Testis (tissue), 3 donors: ENCODE results near the gene CPLX3. TPM values are rescaled to one million over a fixed set of nuclear protein-coding genes. Genes with fewer than 3 reads are reported as not detected.

Source experiments
- DNase-seq: peaks from one replicate; pipeline ENCODE4 v3.0.0-alpha.2; 2019
- H3K27ac ChIP-seq, 2 donors: fragments of 200-600 bp; sonication (generic); one replicate each; pipeline ENCODE4 v1.5.1; 2019
- H3K27me3 ChIP-seq: fragments of 200-600 bp; sonication (generic); one replicate; pipeline ENCODE4 v1.5.1; 2019
- H3K36me3 ChIP-seq: fragments of 200-600 bp; sonication (generic); one replicate; pipeline ENCODE4 v1.5.1; 2017; ENCODE audit warnings: low read depth; ENCODE audit errors: missing control alignments
- H3K4me1 ChIP-seq: fragments of 200-600 bp; sonication (generic); one replicate; pipeline ENCODE4 v1.5.1; 2019
- H3K4me3 ChIP-seq, 2 donors: fragments of 200-600 bp; sonication (generic); one replicate each; pipeline ENCODE4 v1.5.1; 2017 to 2019
- H3K9me3 ChIP-seq: fragments of 200-600 bp; sonication (generic); one replicate; pipeline ENCODE4 v1.5.1; 2017
- POLR2A ChIP-seq: fragments of 450-650 bp; IDR thresholded peaks from one replicate; pipeline ENCODE4 v1.6.1; 2017; ENCODE audit warnings: antibody characterized with exemption, mild to moderate bottlenecking, moderate library complexity
- WGBS, 2 donors: methylation state at CpG; one replicate each; pipeline ENCODE4 v1.1.5; 2018; 5-methylcytosine and 5-hydroxymethylcytosine counted together
- intact Hi-C: fragments of 100-400 bp; cut with DNase I; formaldehyde crosslinking; loops from one replicate; pipeline ENCODE4 v1.15.1; 2023; ENCODE audit warnings: low total_unique reads
- polyA plus RNA-seq: library from polyadenylated mRNA; stranded (reverse); fragments of 350-450 nt; fragmentation: Illumina TruSeq; extraction: RNeasy Lipid Tissue Mini Kit (QIAGEN cat#74804); gene quantifications from one replicate; pipeline ENCODE4 v1.2.3, GENCODE V29; 2014; ENCODE audit warnings: low read depth, low replicate concordance; ENCODE audit not compliant: insufficient read depth
- total RNA-seq, 2 donors: library from RNA; depleted of rRNA; stranded (reverse); fragments of >200 nt; gene quantifications; one replicate each; pipeline ENCODE4 v1.2.3, GENCODE V29; 2016
- TF ChIP-seq, protein P1 (sequence below), 3 experiments: fragments of 450-650 bp in 2 of 3; fragments of 200-600 bp in 1 of 3; sonication (generic) in 1 of 3; IDR thresholded peaks; one replicate each; pipeline ENCODE4 v1.5.1; 2016 to 2019; ENCODE audit warnings: antibody characterized with exemption in 3 of 3, mild to moderate bottlenecking in 2 of 3, moderate library complexity in 1 of 3

CPLX3 gene
- total and polyA plus RNA-seq, 3 donors from 2014 or later, result 3.6 to 5.7 (median 3.7) TPM

DNA sequence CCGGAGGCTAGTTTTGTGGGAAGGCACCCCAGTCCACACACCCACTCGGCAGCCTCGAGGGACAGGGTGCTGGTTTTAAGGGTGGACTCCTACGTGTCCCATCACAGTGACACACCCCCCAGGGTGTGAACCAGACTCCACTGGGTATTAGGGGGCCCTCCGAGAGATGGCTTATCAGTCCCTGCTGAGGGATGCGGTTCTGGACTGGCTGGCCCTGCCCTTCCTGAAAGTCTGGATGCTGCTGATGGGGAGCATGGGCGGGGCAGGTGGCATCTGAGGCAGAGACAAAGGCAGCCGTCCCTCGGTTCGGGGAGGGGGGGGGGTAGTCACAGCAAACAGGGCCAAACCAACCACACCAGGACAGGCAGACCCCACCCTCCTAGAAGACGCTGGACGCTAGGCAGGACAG lies 17.5 kb downstream of the CPLX3 start:
- Histone ChIP-seq H3K27me3 (no peaks in the 10 kb centered on the region), H3K27ac (peak overlapping the region; percentile 89), H3K9me3 (no peaks in the 10 kb centered on the region), H3K4me1 (peaks cover 30% of the 10 kb centered on the region), H3K36me3 (no peaks in the 10 kb centered on the region), H3K4me3 (peak overlapping the region; percentile 75 to 84)
- no peak for TF ChIP-seq POLR2A
- TF ChIP-seq, protein P1, sequence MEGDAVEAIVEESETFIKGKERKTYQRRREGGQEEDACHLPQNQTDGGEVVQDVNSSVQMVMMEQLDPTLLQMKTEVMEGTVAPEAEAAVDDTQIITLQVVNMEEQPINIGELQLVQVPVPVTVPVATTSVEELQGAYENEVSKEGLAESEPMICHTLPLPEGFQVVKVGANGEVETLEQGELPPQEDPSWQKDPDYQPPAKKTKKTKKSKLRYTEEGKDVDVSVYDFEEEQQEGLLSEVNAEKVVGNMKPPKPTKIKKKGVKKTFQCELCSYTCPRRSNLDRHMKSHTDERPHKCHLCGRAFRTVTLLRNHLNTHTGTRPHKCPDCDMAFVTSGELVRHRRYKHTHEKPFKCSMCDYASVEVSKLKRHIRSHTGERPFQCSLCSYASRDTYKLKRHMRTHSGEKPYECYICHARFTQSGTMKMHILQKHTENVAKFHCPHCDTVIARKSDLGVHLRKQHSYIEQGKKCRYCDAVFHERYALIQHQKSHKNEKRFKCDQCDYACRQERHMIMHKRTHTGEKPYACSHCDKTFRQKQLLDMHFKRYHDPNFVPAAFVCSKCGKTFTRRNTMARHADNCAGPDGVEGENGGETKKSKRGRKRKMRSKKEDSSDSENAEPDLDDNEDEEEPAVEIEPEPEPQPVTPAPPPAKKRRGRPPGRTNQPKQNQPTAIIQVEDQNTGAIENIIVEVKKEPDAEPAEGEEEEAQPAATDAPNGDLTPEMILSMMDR (IDR thresholded peaks at IDR 0.05), result no peak
- DNase-seq, result no peak
- WGBS, 2 donors, result 19 to 22% methylated on average over 7 to 8 of the region's 12 CpGs
- intact Hi-C loops, result loop anchor here (5.0 kb wide), 1 partner anchor 62 kb away; the partner anchor contains the start of gene CSK

DNA sequence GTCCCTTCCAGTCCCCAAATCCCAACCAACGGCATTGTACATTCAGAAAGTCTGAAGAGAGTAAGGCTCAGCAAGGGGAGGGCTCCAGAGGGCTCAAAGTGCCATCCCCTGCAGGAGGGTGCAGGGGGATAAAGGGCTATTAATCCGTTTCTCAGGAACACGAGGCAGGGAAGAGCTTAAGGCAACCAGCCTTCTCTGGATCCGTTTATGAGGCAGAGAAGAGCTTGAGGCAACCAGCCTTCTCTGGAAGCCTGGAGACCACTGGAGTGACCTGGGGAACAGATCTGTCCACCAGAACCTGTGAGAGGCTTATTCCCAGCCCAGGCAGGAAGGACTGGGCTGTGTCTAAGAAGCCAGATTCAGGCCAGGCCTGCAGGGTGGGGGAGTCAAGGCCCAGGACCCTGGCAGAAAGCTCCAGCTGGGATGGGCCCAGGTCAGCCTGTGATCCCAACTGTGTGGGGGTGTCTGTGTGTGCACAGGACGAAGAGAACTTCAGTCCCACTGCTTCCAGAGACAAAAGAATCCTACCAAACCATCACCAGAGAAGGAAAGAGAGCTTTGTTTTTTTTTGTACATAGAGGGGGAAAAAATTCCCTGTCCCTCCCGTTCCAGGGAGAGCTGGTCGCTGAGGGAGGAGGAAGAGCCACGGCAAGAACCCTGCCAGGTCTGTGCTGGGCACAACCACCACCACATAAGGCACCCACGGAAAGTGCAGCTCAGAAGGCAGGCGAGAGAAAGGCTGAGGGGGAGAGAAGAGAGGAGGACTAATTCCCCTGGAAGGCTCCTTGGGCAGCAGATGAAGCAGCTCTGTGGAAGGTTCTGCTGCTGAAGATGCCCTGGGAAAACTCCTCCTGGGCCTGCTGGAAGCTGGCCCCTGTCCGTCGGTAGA lies 18.1 kb downstream of the CPLX3 start:
- Histone ChIP-seq H3K27ac (peak overlapping the region; percentile 89), H3K27me3 (no peaks in the 10 kb centered on the region), H3K4me3 (no peak overlapping the region), H3K9me3 (no peaks in the 10 kb centered on the region), H3K4me1 (peaks cover 30% of the 10 kb centered on the region), H3K36me3 (no peaks in the 10 kb centered on the region)
- WGBS, 2 donors, result 34 to 38% methylated on average over 8 to 12 of the region's 12 CpGs
- TF ChIP-seq, protein P1 (IDR thresholded peaks at IDR 0.05), result no peak
- TF ChIP-seq POLR2A, result no peak
- intact Hi-C loops, result loop anchor here (5.0 kb wide), 1 partner anchor 62 kb away; the partner anchor contains the start of gene CSK
- peak; percentile 41 for DNase-seq

DNA sequence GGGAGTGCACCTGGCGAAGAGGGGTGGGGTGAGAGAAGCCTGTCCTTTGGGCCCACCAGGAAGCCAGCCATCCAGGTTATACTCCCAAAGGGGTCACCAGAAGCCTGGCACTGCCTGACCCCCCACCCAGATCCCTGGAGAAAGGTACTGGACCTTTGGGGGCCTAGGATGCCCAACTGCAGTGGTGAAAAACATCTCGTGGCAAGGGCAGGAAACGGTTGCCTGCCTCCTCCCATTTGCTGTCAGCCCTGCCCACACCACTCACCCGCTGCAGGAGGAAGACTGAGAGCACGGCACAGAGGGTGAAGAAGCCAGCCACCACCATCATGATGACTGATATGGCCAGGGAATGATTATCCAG lies 18.8 kb downstream of the CPLX3 start:
- Histone ChIP-seq H3K9me3 (no peaks in the 10 kb centered on the region), H3K27ac (peak overlapping the region; percentile 24 to 89), H3K36me3 (no peaks in the 10 kb centered on the region), H3K27me3 (no peaks in the 10 kb centered on the region), H3K4me3 (no peak overlapping the region), H3K4me1 (peaks cover 30% of the 10 kb centered on the region)
- WGBS, 2 donors, result 48 to 63% methylated on average over 4 to 5 of the region's 5 CpGs
- intact Hi-C loops, result no loop called here
- no peak for TF ChIP-seq POLR2A
- TF ChIP-seq, protein P1 (IDR thresholded peaks at IDR 0.05), result no peak
- DNase-seq, result no peak

DNA sequence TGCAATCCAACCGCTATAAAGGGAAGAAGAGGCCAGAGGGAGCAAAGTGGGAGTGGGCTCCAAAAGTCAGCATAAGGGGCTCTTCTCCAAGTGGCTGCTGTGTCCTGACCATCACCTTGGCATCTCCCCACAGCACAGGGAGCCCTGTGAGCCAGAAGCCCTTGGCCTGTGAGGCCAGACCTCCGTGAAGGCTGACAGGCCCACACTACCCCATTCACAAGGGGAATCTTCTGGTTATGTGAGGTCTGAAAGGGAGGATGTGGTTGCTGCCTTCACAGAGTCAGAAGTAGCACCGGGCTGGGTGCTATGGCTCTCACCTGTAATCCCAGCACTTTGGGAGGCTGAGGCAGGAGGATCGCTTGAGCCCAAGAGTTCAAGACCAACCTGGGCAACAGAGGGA lies 19.2 kb downstream of the CPLX3 start:
- 74 to 93% methylated on average over 3 to 4 of the region's 4 CpGs for WGBS, 2 donors
- intact Hi-C loops, result no loop called here
- no peaks in the 10 kb centered on the region for H3K9me3 ChIP-seq
- no peaks in the 10 kb centered on the region for H3K36me3 ChIP-seq
- DNase-seq, result no peak
- peak overlapping the region in 1 of 2 donors; percentile 89 for H3K27ac ChIP-seq
- H3K4me1 ChIP-seq, result peaks cover 30% of the 10 kb centered on the region
- no peak overlapping the region for H3K4me3 ChIP-seq
- no peak for TF ChIP-seq POLR2A
- TF ChIP-seq, protein P1 (IDR thresholded peaks at IDR 0.05), result no peak
- no peaks in the 10 kb centered on the region for H3K27me3 ChIP-seq
